D721Med (cell line): ENCODE measurements around the gene GLB1L2.
"Not testable (repeated sequence)": the region's sequence is repeated elsewhere in the genome, so short reads cannot be mapped to it uniquely, and the experiment has no call there.

Experiments used
- DNase-seq: peaks from one replicate; pipeline ENCODE4 v3.0.0; 2011; ENCODE audit warnings: low spot score; ENCODE audit not compliant: insufficient read length
- FAIRE-seq: peaks from 2 replicates; lab custom pipeline; 2011; peaks lifted over from hg19 to GRCh38; lab: Jason Lieb, UNC
- TF ChIP-seq, protein P1 (sequence below): IDR thresholded peaks from 2 replicates; pipeline ENCODE4 v1.5.1; 2012; ENCODE audit warnings: mild to moderate bottlenecking, control low read depth; ENCODE audit not compliant: insufficient read depth; ENCODE audit errors: missing control alignments

Gene GLB1L2, protein sequence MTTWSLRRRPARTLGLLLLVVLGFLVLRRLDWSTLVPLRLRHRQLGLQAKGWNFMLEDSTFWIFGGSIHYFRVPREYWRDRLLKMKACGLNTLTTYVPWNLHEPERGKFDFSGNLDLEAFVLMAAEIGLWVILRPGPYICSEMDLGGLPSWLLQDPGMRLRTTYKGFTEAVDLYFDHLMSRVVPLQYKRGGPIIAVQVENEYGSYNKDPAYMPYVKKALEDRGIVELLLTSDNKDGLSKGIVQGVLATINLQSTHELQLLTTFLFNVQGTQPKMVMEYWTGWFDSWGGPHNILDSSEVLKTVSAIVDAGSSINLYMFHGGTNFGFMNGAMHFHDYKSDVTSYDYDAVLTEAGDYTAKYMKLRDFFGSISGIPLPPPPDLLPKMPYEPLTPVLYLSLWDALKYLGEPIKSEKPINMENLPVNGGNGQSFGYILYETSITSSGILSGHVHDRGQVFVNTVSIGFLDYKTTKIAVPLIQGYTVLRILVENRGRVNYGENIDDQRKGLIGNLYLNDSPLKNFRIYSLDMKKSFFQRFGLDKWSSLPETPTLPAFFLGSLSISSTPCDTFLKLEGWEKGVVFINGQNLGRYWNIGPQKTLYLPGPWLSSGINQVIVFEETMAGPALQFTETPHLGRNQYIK

DNA sequence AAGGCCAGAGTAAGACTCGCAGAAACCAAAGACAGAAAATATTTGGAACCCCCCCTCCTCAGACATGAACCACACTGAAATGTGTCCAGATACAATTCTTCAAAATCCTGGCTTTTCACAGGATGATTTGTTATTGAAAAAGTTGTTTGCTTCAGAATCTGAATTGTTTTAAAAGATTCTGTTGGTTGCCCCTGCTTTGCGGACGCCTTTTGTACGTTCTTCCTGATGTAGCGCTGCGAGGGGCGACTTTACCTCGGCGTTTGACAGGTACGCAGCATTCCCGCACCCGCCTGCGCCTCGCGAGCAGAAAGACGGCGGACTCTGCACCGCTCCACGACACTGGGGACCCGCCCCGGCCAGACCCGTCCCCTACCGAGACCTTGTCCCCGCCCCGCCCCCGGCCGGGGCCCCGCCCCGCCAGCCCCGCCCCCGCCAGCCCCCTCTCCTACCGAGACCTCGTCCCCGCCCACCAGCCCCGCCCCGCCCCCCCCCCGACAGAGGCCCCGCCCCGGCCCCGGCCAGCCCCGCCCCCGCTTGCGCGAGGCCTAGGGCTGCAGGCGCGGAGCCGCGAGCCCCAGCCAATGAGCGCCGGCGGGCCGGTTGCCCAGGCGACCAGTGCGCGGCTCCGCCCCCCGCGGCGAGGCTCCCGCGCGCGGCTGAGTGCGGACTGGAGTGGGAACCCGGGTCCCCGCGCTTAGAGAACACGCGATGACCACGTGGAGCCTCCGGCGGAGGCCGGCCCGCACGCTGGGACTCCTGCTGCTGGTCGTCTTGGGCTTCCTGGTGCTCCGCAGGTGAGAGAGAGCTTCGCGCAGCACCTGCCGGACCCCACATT lies at the start of gene GLB1L2:
Gene GLB1L2 (plus strand): TSS at position 635 of the 835 bp plus-strand sequence. CDS start 74 bp downstream, at position 709.
- TF ChIP-seq, protein P1, sequence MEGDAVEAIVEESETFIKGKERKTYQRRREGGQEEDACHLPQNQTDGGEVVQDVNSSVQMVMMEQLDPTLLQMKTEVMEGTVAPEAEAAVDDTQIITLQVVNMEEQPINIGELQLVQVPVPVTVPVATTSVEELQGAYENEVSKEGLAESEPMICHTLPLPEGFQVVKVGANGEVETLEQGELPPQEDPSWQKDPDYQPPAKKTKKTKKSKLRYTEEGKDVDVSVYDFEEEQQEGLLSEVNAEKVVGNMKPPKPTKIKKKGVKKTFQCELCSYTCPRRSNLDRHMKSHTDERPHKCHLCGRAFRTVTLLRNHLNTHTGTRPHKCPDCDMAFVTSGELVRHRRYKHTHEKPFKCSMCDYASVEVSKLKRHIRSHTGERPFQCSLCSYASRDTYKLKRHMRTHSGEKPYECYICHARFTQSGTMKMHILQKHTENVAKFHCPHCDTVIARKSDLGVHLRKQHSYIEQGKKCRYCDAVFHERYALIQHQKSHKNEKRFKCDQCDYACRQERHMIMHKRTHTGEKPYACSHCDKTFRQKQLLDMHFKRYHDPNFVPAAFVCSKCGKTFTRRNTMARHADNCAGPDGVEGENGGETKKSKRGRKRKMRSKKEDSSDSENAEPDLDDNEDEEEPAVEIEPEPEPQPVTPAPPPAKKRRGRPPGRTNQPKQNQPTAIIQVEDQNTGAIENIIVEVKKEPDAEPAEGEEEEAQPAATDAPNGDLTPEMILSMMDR: no peak
- no peak for FAIRE-seq
- peak; percentile 91 for DNase-seq

DNA sequence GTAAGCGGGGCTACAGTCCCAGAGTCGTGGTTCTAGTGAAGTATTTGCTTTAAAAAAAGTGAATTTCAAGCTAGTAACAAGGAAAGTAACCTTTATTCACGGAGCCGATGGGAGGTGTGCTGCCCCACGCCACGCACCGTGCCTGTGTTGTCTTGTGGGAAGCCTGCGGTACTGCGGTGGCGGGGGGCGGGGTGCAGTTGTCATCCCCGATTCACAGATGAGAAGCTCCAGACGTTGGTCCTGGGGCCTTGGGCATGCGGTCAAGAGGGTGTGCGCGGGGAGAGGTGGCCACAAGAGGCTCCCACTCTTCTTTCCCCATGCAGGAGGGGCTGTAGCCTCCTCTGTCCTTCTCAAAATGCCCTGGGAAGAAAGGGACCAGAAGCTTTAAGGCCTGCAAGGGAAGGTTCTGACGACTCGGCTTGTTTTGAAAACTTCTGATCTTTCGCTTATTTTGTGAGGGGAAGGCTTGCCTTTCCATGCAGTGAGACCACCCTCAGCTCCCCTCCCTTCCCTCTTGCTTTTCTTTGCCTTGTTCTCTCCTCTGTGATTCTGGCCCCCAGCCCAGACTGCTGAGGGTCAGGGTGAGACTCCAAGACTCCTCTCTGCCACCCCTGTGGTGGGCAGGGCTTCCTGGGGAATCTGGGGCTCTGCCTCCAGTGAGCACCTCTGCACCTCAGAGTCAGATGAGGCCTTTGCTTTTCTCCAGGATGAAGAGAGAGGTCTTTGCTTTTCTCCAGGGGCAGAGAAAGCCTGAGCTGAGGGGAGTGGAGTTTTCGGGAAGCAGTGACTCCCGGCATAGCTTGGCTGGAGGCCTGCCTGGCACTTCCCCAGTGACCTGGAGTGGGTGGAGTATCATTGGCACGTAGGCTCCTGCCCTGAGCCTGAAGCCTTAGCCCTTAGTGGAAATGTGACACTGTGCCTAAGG lies 49.4 kb upstream of the GLB1L2 start:
- FAIRE-seq (no peak), DNase-seq (no peak)
- TF ChIP-seq, protein P1: no peak

DNA sequence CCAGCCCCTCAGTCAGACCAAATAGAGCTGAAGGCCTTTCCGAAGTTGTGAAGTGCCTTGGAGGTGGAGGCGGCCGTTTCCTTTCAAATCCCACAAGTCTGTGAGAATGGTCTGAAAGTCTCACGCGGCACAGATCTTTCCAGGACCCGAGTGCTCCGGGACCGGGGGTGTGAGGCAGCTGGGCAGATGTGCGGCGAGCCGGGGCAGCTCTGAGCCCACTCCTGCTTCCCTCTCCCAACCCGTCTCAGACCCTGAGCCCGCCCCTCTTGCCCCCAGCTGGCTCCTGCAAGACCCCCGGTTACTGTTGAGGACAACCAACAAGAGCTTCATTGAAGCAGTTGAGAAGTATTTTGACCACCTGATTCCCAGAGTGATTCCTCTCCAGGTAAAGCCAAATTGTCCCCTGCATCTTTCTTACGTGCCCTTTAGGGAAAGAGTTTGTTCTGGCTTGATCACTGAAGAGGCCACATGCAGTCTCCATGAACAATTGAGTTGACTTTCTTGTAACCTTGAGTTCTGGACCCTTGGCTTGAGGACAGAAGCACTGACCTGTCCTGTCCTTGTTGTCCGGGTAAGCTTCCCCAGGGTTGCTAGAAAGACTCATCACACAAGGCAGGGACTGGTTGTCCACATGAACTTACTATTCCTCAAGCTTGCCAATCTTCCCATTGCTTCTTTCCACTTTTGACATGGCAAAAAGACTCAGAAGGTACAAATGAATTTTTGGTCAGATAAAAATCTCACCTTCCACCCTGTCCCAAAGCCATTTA lies 48.1 kb upstream of the GLB1L2 start:
- FAIRE-seq (no peak), DNase-seq (no peak)
- TF ChIP-seq, protein P1: no peak

DNA sequence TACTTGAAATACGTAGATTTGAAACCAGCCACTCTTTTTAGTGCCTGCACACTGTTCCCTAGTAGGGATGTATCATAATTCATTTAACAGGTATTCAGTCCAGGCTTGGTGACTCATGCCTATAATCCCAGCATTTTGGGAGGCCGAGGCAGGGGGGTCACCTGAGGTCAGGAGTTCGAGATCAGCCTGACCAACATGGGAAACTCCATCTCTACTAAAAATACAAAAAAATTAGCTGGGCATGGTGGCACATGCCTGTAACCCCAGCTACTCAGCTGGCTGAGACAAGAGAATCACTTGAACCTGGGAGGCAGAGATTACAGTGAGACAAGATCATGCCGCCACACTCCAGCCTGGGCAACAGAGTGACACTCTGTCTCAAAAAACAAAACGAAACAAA lies 47.4 kb upstream of the GLB1L2 start:
- not testable (repeated sequence) for FAIRE-seq, DNase-seq

DNA sequence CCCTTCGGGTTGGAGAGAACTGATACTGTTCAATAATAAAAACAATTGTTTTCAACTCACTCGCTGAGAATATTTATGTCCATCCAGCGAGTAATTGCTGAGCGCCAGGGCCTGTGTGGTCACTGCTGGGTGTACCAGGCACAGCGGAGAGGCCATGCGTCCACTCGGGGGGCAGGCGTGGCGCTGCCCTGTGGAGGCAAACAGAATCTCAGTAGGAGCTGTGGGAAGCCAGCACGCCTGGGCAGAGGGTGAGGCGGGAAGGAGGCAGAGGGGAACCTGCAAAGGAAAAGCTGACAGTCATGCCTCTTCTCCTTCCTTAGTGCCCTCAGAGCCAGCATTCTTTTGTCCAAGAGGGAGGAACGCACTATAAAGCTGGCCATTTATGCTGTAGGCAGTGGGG lies 44.2 kb upstream of the GLB1L2 start:
- no peak for FAIRE-seq

DNA sequence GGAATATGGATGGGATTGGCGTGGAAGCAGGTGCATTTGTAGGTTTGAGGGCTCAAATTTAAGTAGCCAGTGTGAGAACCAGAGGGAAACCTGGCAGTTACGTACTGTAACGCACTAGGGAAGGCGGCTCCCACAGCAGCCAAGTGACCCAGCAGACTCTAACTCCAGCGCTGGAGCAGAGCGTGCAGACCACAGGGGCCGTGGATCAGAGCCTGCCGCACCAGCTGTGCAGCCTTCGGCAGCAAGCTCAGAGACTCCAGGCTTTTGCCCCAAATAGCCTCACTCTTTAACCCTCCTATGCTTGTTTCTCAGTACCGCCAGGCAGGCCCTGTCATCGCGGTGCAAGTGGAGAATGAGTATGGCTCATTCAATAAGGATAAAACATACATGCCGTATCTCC lies 43.3 kb upstream of the GLB1L2 start:
- FAIRE-seq: no peak
- no peak for DNase-seq
- TF ChIP-seq, protein P1: no peak

More for the DNA sequence above, 44.2 kb upstream of the GLB1L2 start:
- TF ChIP-seq, protein P1: no peak
- DNase-seq: no peak
